Measurements from ENCODE around the gene PHRF1. TPM values are rescaled to one million over a fixed set of nuclear protein-coding genes. Genes with fewer than 3 reads are reported as not detected.

The PHRF1 gene
- total RNA-seq, 1 experiment from 2014 or later, result 48.9 TPM

DNA sequence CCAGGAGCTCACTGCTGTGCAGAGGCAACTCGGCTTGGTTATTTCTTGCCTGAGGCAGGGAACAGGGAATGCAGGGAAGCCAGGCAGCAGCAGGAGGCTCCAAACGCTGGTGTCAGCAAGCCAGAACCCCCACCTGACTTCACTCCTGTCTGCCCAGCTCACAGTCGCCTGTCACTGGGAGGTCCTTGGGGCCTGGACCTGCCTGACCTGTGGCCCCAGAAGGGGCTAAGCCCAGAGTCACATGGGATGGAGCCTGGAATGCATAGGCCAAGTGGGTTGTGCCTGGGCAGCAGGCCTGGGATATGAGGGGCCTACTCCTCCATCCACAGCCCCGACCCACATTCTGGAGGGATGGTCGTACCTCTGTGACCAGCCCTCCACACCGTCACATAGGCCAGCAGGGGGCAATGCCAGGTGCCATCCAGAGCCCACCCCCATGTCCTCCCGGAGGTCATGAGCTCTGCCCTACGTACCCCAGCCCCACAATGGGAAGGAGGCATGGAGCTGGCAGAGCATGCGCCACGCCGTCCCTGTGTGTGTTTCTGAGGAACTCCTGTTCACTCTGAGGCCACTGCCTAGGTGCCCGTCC is 10.3 kb upstream of the PHRF1 start:
- H3K79me1 ChIP-seq (ENCODE audit: insufficient read depth, low read depth, low read length, poor library complexity, severe bottlenecking), result no peaks in the 10 kb centered on the region
- no peak overlapping the region for H2BK5ac ChIP-seq (ENCODE audit: insufficient read length, low read length)
- no peak overlapping the region for H3K4ac ChIP-seq (ENCODE audit: low read depth, low read length)
- H3T11ph ChIP-seq (ENCODE audit: low read length), result no peak overlapping the region
- no peak overlapping the region for H2BK12ac ChIP-seq (ENCODE audit: insufficient read length, low read depth, low read length)
- no peaks in the 10 kb centered on the region for H3K9me3 ChIP-seq (ENCODE audit: control insufficient read depth, low read depth, low read length)
- no peak overlapping the region for H3K56ac ChIP-seq (ENCODE audit: insufficient read length, low read depth, low read length)
- H4K91ac ChIP-seq (ENCODE audit: insufficient read length, low read depth, low read length), result no peak overlapping the region
- H3K4me2 ChIP-seq (ENCODE audit: insufficient read depth, insufficient read length, low read length), result no peak overlapping the region
- H2AK5ac ChIP-seq (ENCODE audit: insufficient read length, low read length), result no peak overlapping the region
- H4K5ac ChIP-seq (ENCODE audit: insufficient read length, low read depth, low read length), result no peak overlapping the region
- Mint-ChIP-seq H3K27ac (0 out of 7 replicates have a peak overlapping the region, but pooled peaks of 1 of the 3 experiments have one; percentile 47), H3K27me3 (ENCODE audit: low read depth) (peaks cover 2% of the 10 kb centered on the region; the same call in 1 of the 2 replicates), H3K4me3 (peak overlapping the region in 1 of 2 experiments; percentile 9; a peak in 1 of 5 replicates), H3K36me3 (ENCODE audit: insufficient read depth in 1 of 3, low read depth in 3 of 3) (peaks cover 0 to 11% (median 4%) of the 10 kb centered on the region in 3 experiments; a peak in 5 of 7 replicates), H3K9me3 (0 out of 5 replicates have a peak, but pooled peaks cover 0 to 2% of the 10 kb centered on the region in 2 experiments), H3K4me1 (peaks cover 20 to 32% of the 10 kb centered on the region in 2 experiments)
- H2BK20ac ChIP-seq (ENCODE audit: low read depth, low read length, poor library complexity, severe bottlenecking), result no peak overlapping the region
- no peaks in the 10 kb centered on the region for H4K20me1 ChIP-seq (ENCODE audit: control insufficient read depth, insufficient read depth, insufficient read length)
- H3K18ac ChIP-seq (ENCODE audit: insufficient read length, low read depth, low read length), result no peak overlapping the region
- H3K27me3 ChIP-seq (ENCODE audit: insufficient read depth, low read length), result no peaks in the 10 kb centered on the region
- no CpG with 5 or more reads among the region's 12 CpGs for WGBS (ENCODE audit: extremely low coverage, insufficient read length, low lambda C conversion rate)
- H4K8ac ChIP-seq (replicated peaks; ENCODE audit: insufficient read length, low read depth, low read length), result no peak overlapping the region
- TF ChIP-seq CTCF (conservative IDR thresholded peaks at IDR 0.05), result no peak
- peak; percentile 58 for DNase-seq
- no peak overlapping the region for H2AFZ ChIP-seq (ENCODE audit: low read length)
- no peak overlapping the region for H3K9ac ChIP-seq (ENCODE audit: extremely low read depth, insufficient read length, low read length)
- H3K27ac ChIP-seq (ENCODE audit: insufficient read length, low read depth, low read length), result no peak overlapping the region
- no peaks in the 10 kb centered on the region for H3K79me2 ChIP-seq (ENCODE audit: insufficient read depth, low read length)
- no peak overlapping the region for H3K14ac ChIP-seq (ENCODE audit: insufficient read depth, low read length)
- H2BK120ac ChIP-seq (ENCODE audit: low read depth, low read length, poor library complexity, severe bottlenecking), result no peak overlapping the region
- no peaks in the 10 kb centered on the region for H3K4me1 ChIP-seq (ENCODE audit: insufficient read depth, low read length)
- H3K23me2 ChIP-seq (ENCODE audit: insufficient read length, low read depth, low read length, poor library complexity, severe bottlenecking), result peaks cover 10% of the 10 kb centered on the region
- H2BK15ac ChIP-seq (ENCODE audit: low read depth, low read length), result no peak overlapping the region
- H3K23ac ChIP-seq (ENCODE audit: insufficient read length, low read depth, low read length), result no peak overlapping the region
